IMR-90 (cell line): ENCODE data around the gene TCN1.

Experiments
- CTCF ChIP-seq: conservative IDR thresholded peaks from 2 replicates; pipeline ENCODE4 v1.5.1; 2012; ENCODE audit warnings: mild to moderate bottlenecking, low read depth, low read length, improper control_type of control experiment
- MXI1 ChIP-seq: IDR thresholded peaks from 2 replicates; pipeline ENCODE4 v1.6.1; 2012; ENCODE audit warnings: low read depth, mild to moderate bottlenecking, low read length, moderate library complexity, borderline replicate concordance
- POLR2A ChIP-seq: IDR thresholded peaks from 2 replicates; pipeline ENCODE4 v1.6.1; 2012; ENCODE audit warnings: mild to moderate bottlenecking, low read depth, low read length
- RAD21 ChIP-seq: IDR thresholded peaks from 2 replicates; pipeline ENCODE4 v1.6.1; 2012; ENCODE audit warnings: low read length, improper control_type of control experiment
- RFX5 ChIP-seq: IDR thresholded peaks from 2 replicates; pipeline ENCODE4 v1.8.0; 2012; ENCODE audit warnings: low read depth, mild to moderate bottlenecking, low read length, moderate library complexity
- USF2 ChIP-seq: fragments of 150-350 bp; IDR thresholded peaks from 2 replicates; pipeline ENCODE4 v1.6.1; 2017; ENCODE audit warnings: mild to moderate bottlenecking, antibody characterized with exemption, low read length, low read depth

- TF ChIP-seq CTCF (no peak), RFX5 (no peak), POLR2A (no peak), USF2 (no peak), RAD21 (no peak), MXI1 (no peak)
These were observed 4.0 kb downstream of the TCN1 start for GRCh38 chr11:59862252-59862651.
